ENCODE data around the gene MRPL17. TPM values are rescaled to one million over a fixed set of nuclear protein-coding genes. Genes with fewer than 3 reads are reported as not detected.

Gene MRPL17
- total RNA-seq, 1 donor from 2014 or later = 48.6 TPM

DNA sequence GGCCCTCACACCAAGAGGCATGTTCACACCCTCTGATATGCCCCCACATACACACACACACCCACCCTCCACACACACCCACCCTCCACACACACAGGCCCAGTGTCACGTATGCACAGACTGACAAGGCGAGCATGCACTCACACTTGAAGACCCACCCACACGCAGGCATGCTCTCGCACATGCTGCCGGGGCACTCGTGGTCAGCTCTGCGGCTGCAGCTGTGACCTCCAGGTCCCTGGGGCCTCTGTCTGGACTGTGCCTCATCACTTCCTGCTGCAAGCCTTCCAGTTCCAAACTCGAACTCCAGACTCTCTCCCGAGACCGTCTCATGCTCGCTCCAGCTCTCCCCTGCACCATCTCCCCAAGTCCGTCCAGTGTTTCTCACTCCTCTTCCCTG lies 37.1 kb downstream of the MRPL17 start:
- no peaks in the 10 kb centered on the region for H3K27me3 Mint-ChIP-seq (ENCODE audit: low read depth)
- TF ChIP-seq CTCF (IDR thresholded peaks at IDR 0.05) = no peak
- H3K4me3 Mint-ChIP-seq (ENCODE audit: unreplicated experiment) = no peak overlapping the region

GRCh38 chr11:6642957-6643356 lies 40.2 kb downstream of the MRPL17 start:
- Mint-ChIP-seq H3K9me3 (ENCODE audit: low read depth) (no peaks in the 10 kb centered on the region), H3K27ac (ENCODE audit: unreplicated experiment) (no peak overlapping the region), H3K36me3 (ENCODE audit: low read depth) (peaks cover 6% of the 10 kb centered on the region), H3K4me1 (ENCODE audit: low read depth) (no peaks in the 10 kb centered on the region), H3K4me3 (ENCODE audit: unreplicated experiment) (no peak overlapping the region), H3K27me3 (ENCODE audit: low read depth) (no peaks in the 10 kb centered on the region)
- DNase-seq (ENCODE audit: low spot score) = no peak
- TF ChIP-seq CTCF (IDR thresholded peaks at IDR 0.05) = no peak

More for the DNA sequence above, 37.1 kb downstream of the MRPL17 start:
- Mint-ChIP-seq H3K4me1 (ENCODE audit: low read depth) (no peaks in the 10 kb centered on the region), H3K36me3 (ENCODE audit: low read depth) (no peaks in the 10 kb centered on the region), H3K27ac (ENCODE audit: unreplicated experiment) (no peak overlapping the region), H3K9me3 (ENCODE audit: low read depth) (no peaks in the 10 kb centered on the region)
- no peak for DNase-seq (ENCODE audit: low spot score)

DNA sequence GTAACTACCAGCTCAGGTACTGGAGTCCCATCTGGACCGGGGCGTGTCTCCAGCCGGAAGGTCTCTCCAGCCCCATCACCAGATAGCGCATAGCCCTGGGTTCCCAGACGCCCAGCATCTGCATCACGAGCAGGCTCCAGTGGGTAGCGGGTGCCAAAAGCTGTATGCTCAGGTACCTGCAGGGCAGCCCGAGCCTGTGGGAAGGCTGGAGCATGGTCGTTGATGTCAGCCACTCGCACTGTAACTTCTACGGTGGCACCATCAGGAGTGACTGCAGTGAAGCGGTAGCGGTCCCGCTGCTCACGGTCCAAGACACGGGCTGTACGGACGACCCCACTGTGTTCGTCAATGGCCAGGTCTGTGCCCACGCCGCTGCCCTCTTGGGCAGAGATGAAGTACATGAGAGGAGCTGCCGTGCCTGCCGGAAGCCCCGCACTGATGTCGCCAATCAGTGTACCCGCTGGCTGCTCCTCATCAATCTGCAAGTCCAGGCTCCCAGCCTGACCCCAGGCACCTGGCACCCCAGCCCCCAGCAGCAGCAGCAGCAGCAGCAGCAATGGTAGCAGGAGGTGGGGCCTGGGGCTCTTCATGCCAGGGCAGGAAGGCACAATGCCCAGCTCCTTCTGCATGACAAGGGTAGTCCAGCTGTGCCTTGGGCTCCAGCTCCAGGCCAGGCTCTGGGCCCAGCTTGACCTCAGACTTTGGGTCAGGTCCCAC lies 42.0 kb downstream of the MRPL17 start:
- TF ChIP-seq CTCF (IDR thresholded peaks at IDR 0.05) = no peak
- no peak overlapping the region for H3K27ac Mint-ChIP-seq (ENCODE audit: unreplicated experiment)
- DNase-seq (ENCODE audit: low spot score) = no peak
- H3K9me3 Mint-ChIP-seq (ENCODE audit: low read depth) = no peaks in the 10 kb centered on the region
- no peaks in the 10 kb centered on the region for H3K4me1 Mint-ChIP-seq (ENCODE audit: low read depth)
- no peaks in the 10 kb centered on the region for H3K27me3 Mint-ChIP-seq (ENCODE audit: low read depth)
- no peak overlapping the region for H3K4me3 Mint-ChIP-seq (ENCODE audit: unreplicated experiment)
- peaks cover 6% of the 10 kb centered on the region for H3K36me3 Mint-ChIP-seq (ENCODE audit: low read depth)

GRCh38 chr11:6640036-6640984 lies 42.8 kb downstream of the MRPL17 start:
- TF ChIP-seq CTCF (IDR thresholded peaks at IDR 0.05) = no peak
- Mint-ChIP-seq H3K9me3 (ENCODE audit: low read depth) (no peaks in the 10 kb centered on the region), H3K27ac (ENCODE audit: unreplicated experiment) (no peak overlapping the region), H3K4me1 (ENCODE audit: low read depth) (no peaks in the 10 kb centered on the region), H3K4me3 (ENCODE audit: unreplicated experiment) (no peak overlapping the region), H3K27me3 (ENCODE audit: low read depth) (no peaks in the 10 kb centered on the region), H3K36me3 (ENCODE audit: low read depth) (peaks cover 6% of the 10 kb centered on the region)
- DNase-seq (ENCODE audit: low spot score) = no peak

DNA sequence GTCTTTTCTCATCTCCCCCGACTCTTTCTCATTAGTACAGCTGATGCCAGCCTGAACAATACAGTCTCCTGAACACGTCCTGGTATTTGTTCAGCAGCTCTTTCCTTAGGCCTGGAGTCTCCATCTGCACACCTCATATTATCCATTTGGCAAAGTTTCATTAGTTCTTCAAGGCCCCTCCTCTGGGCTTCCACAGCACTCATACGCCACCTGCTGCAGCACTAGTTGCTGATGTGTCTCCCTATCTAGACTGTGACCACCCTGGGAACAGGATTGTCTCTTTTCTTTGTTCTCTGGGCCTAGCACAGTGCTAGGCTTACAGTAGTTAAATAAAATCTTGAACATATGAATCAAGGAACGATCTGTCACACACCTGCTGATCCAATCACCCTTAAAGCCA lies 44.7 kb downstream of the MRPL17 start:
- TF ChIP-seq CTCF (IDR thresholded peaks at IDR 0.05) = no peak
- no peak overlapping the region for H3K4me3 Mint-ChIP-seq (ENCODE audit: unreplicated experiment)
- no peaks in the 10 kb centered on the region for H3K4me1 Mint-ChIP-seq (ENCODE audit: low read depth)
- no peaks in the 10 kb centered on the region for H3K9me3 Mint-ChIP-seq (ENCODE audit: low read depth)
- H3K27ac Mint-ChIP-seq (ENCODE audit: unreplicated experiment) = no peak overlapping the region
- no peak for DNase-seq (ENCODE audit: low spot score)
- H3K36me3 Mint-ChIP-seq (ENCODE audit: low read depth) = peaks cover 6% of the 10 kb centered on the region
- no peaks in the 10 kb centered on the region for H3K27me3 Mint-ChIP-seq (ENCODE audit: low read depth)
